T-helper 17 cell (primary cell): ENCODE measurements around the gene MTARC1. TPM values are rescaled to one million over a fixed set of nuclear protein-coding genes. Genes with fewer than 3 reads are reported as not detected.

Source experiments
- ATAC-seq: fragments of 150-1000 bp; cut with Tn5 transposase; 2 replicates; pipeline ENCODE4 v1.10.0; 2021; ENCODE audit warnings: mild to moderate bottlenecking, moderate library complexity
- DNase-seq, 3 donors: peaks; one replicate each; pipeline versions ENCODE4 v3.0.0 to v3.0.0-alpha.2; 2020 to 2021
- H3K9me3 ChIP-seq: one replicate; pipeline ENCODE4 v1.7.0; 2013; ENCODE audit warnings: low read length, mild to moderate bottlenecking; ENCODE audit not compliant: control insufficient read depth, poor library complexity, severe bottlenecking
- H3K27ac Mint-ChIP-seq: one replicate; pipeline ENCODE4 v1.8.0; 2022; ENCODE audit warnings: mild to moderate bottlenecking, moderate library complexity, mixed read lengths
- H3K27me3 Mint-ChIP-seq: one replicate; pipeline ENCODE4 v1.8.0; 2022; ENCODE audit warnings: mixed read lengths
- H3K36me3 Mint-ChIP-seq: one replicate; pipeline ENCODE4 v1.8.0; 2022; ENCODE audit warnings: low read depth, mixed read lengths
- H3K4me1 Mint-ChIP-seq: one replicate; pipeline ENCODE4 v1.8.0; 2022; ENCODE audit warnings: mild to moderate bottlenecking, mixed read lengths
- H3K4me3 Mint-ChIP-seq: one replicate; pipeline ENCODE4 v1.8.0; 2022; ENCODE audit warnings: mild to moderate bottlenecking, moderate library complexity, mixed read lengths
- total RNA-seq, 4 donors: library from RNA in 2 of 4; stranded (reverse) in 2 of 4; gene quantifications; one replicate each; pipeline ENCODE4 v1.2.3 and lab custom pipeline; 2022 to 2026

Gene MTARC1
- total RNA-seq, 2 donors from 2014 or later = 0.75 TPM; not detected in 1

- Mint-ChIP-seq H3K27ac (no peak overlapping the region), H3K4me3 (no peak overlapping the region), H3K27me3 (peaks cover 19% of the 10 kb centered on the region), H3K4me1 (no peaks in the 10 kb centered on the region), H3K36me3 (no peaks in the 10 kb centered on the region)
- DNase-seq (no peak), ATAC-seq (no peak)
- no peaks in the 10 kb centered on the region for H3K9me3 ChIP-seq
Measured at GRCh38 chr1:220834155-220834870, 47.6 kb downstream of the MTARC1 start.

Other genes with a start within 250 kb of the MTARC1 start
- gene C1orf115, start 96.5 kb upstream of the MTARC1 start, total RNA-seq = 1 to 10 TPM in 1 of 2 donors, under 1 TPM in 1; 0.50 to 2.1 TPM
- under 1 TPM in 1 of 2 donors, not detected in 1; 0.72 TPM for gene MTARC2, start 38.6 kb upstream of the MTARC1 start, total RNA-seq
- gene HLX, start 92.5 kb downstream of the MTARC1 start, total RNA-seq = under 1 TPM; 0.26 to 0.94 TPM